ENCODE results near the gene SNTA1.
"Not testable (repeated sequence)": the region's sequence is repeated elsewhere in the genome, so short reads cannot be mapped to it uniquely, and the experiment has no call there.

The SNTA1 gene

GRCh38 chr20:33441142-33441955 is 2.2 kb downstream of the SNTA1 start:
- H3F3A ChIP-seq (ENCODE audit: insufficient read depth) = peaks cover 14% of the 10 kb centered on the region; the same call in 1 of the 2 replicates
- H3K9me3 ChIP-seq (ENCODE audit: insufficient read depth, low read length) = no peaks in the 10 kb centered on the region
- no peaks in the 10 kb centered on the region for H3K9me2 ChIP-seq (replicated peaks; ENCODE audit: insufficient read depth, low read length)
- no peak overlapping the region for H3K4me2 ChIP-seq (ENCODE audit: low read depth, low read length, poor library complexity, severe bottlenecking)
- H4K20me1 ChIP-seq (ENCODE audit: low read depth, low read length) = no peaks in the 10 kb centered on the region
- H3K27me3 ChIP-seq (ENCODE audit: low read length) = no peaks in the 10 kb centered on the region
- no peak for TF ChIP-seq EZH2phosphoT487 (conservative IDR thresholded peaks at IDR 0.05; ENCODE audit: low read length)
- no peak for TF ChIP-seq CTCF (IDR thresholded peaks at IDR 0.05; ENCODE audit: insufficient read depth, low read length, poor library complexity, severe bottlenecking)
- H3K36me3 ChIP-seq (ENCODE audit: low read length) = no peaks in the 10 kb centered on the region
- H2AFZ ChIP-seq (ENCODE audit: low read depth, low read length, severe bottlenecking) = no peak overlapping the region
- H3K9ac ChIP-seq (ENCODE audit: low read length) = no peak overlapping the region
- H3K27ac ChIP-seq (ENCODE audit: low read depth, low read length) = no peak overlapping the region
- H3K4me3 ChIP-seq (ENCODE audit: insufficient read depth, low read length, poor library complexity, severe bottlenecking) = no peak overlapping the region
- no peaks in the 10 kb centered on the region for H3K79me2 ChIP-seq (ENCODE audit: insufficient read depth, low read length)

GRCh38 chr20:33440562-33440961 is 3.0 kb downstream of the SNTA1 start:
- not testable (repeated sequence) for H3K27ac ChIP-seq (ENCODE audit: low read depth, low read length); H3K9ac ChIP-seq (ENCODE audit: low read length); H3K4me3 ChIP-seq (ENCODE audit: insufficient read depth, low read length, poor library complexity, severe bottlenecking); H4K20me1 ChIP-seq (ENCODE audit: low read depth, low read length); H2AFZ ChIP-seq (ENCODE audit: low read depth, low read length, severe bottlenecking); H3K4me2 ChIP-seq (ENCODE audit: low read depth, low read length, poor library complexity, severe bottlenecking); H3K79me2 ChIP-seq (ENCODE audit: insufficient read depth, low read length); H3K36me3 ChIP-seq (ENCODE audit: low read length); H3K9me2 ChIP-seq (replicated peaks; ENCODE audit: insufficient read depth, low read length); H3K27me3 ChIP-seq (ENCODE audit: low read length); H3K9me3 ChIP-seq (ENCODE audit: insufficient read depth, low read length)
- H3F3A ChIP-seq (ENCODE audit: insufficient read depth) = peaks cover 14% of the 10 kb centered on the region; the same call in 1 of the 2 replicates

- H3K4me3 ChIP-seq (ENCODE audit: insufficient read depth, low read length, poor library complexity, severe bottlenecking) = no peak overlapping the region
- no peaks in the 10 kb centered on the region for H3K9me3 ChIP-seq (ENCODE audit: insufficient read depth, low read length)
- no peak overlapping the region for H3K27ac ChIP-seq (ENCODE audit: low read depth, low read length)
- H3K9ac ChIP-seq (ENCODE audit: low read length) = no peak overlapping the region
- H3K9me2 ChIP-seq (replicated peaks; ENCODE audit: insufficient read depth, low read length) = no peaks in the 10 kb centered on the region
- no peaks in the 10 kb centered on the region for H4K20me1 ChIP-seq (ENCODE audit: low read depth, low read length)
- H2AFZ ChIP-seq (ENCODE audit: low read depth, low read length, severe bottlenecking) = no peak overlapping the region
- no peaks in the 10 kb centered on the region for H3K79me2 ChIP-seq (ENCODE audit: insufficient read depth, low read length)
- no peaks in the 10 kb centered on the region for H3K36me3 ChIP-seq (ENCODE audit: low read length)
- H3F3A ChIP-seq (ENCODE audit: insufficient read depth) = peaks cover 4% of the 10 kb centered on the region; the same call in 1 of the 2 replicates
- TF ChIP-seq EZH2phosphoT487 (conservative IDR thresholded peaks at IDR 0.05; ENCODE audit: low read length) = no peak
- no peak for TF ChIP-seq CTCF (IDR thresholded peaks at IDR 0.05; ENCODE audit: insufficient read depth, low read length, poor library complexity, severe bottlenecking)
- no peaks in the 10 kb centered on the region for H3K27me3 ChIP-seq (ENCODE audit: low read length)
- no peak overlapping the region for H3K4me2 ChIP-seq (ENCODE audit: low read depth, low read length, poor library complexity, severe bottlenecking)
Measured at GRCh38 chr20:33438481-33438880, 5.1 kb downstream of the SNTA1 start.
